ENCODE results near the gene ARHGAP11A.
"Not testable (repeated sequence)": the region's sequence is repeated elsewhere in the genome, so short reads cannot be mapped to it uniquely, and the experiment has no call there.

ARHGAP11A gene

DNA sequence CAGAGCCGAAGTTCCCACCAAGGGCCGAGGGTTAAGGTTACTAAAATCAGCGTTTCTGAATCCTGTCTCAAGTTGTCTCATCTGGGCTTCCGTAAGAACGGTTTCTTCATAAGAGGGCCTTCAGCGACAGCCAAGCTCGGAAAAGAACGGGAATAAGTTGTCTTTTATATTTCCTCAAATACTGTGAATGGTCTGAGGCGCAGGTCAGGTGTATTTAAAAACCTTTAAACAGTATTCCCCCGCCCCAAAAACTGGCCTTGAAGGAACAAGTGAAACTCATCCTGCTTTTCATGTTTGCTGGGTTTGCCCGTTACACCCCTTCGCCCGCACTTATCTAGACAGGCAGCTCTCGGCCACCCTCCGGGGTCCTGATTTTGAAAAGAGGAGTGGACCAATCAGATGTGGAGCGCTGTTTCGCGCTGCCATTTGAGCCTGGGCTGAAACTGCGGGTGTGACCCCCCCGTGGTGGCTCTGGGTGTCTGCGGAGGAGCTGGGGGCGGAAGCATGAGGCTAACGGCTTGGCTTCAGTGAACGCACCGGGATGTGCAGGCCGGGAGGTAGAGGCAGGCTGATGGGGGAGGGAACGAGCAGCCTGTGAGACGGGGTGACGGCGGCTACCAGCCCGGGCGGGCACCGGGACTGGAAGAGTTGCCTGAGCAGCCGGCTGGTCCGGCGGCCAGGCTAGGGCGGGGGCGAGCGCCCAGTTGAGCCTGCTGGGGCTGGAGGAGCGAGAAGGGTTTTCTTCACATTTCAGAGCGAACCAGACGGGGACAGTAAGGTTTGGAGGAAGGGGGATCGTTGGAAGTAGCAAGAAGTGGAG is at the start of gene ARHGAP11A:
ARHGAP11A (plus strand) TSS at position 454 of the 820 bp plus-strand sequence. CDS start 708 bp downstream, outside the sequence.
- H3K27ac ChIP-seq, result peak within 1 kb of the TSS; percentile 89
- not testable (repeated sequence) for H3K79me2 ChIP-seq; H3K9ac ChIP-seq; H3K9me3 ChIP-seq (ENCODE audit: control insufficient read depth, low read length); H3K36me3 ChIP-seq (ENCODE audit: control insufficient read depth, insufficient read depth, low read length); H3K27me3 ChIP-seq (ENCODE audit: control insufficient read depth, insufficient read depth, low read length); H3K4me1 ChIP-seq
- H3K4me3 ChIP-seq (ENCODE audit: low read depth, low read length), result peak within 1 kb of the TSS; percentile 59
- peak within 1 kb of the TSS; percentile 74 for H2AFZ ChIP-seq
- peak within 1 kb of the TSS; percentile 58 for H3K4me2 ChIP-seq (ENCODE audit: low read length)

GRCh38 chr15:32568988-32569387 is 46.3 kb upstream of the ARHGAP11A start:
- H2AFZ ChIP-seq; H3K9ac ChIP-seq; H3K27me3 ChIP-seq (ENCODE audit: control insufficient read depth, insufficient read depth, low read length); H3K79me2 ChIP-seq; H3K4me1 ChIP-seq; H3K27ac ChIP-seq; H3K9me3 ChIP-seq (ENCODE audit: control insufficient read depth, low read length); H3K36me3 ChIP-seq (ENCODE audit: control insufficient read depth, insufficient read depth, low read length); H3K4me3 ChIP-seq (ENCODE audit: low read depth, low read length); H3K4me2 ChIP-seq (ENCODE audit: low read length): not testable (repeated sequence)

GRCh38 chr15:32578482-32578881 is 36.8 kb upstream of the ARHGAP11A start:
- not testable (repeated sequence) for H3K4me1 ChIP-seq; H3K36me3 ChIP-seq (ENCODE audit: control insufficient read depth, insufficient read depth, low read length); H3K79me2 ChIP-seq; H3K27me3 ChIP-seq (ENCODE audit: control insufficient read depth, insufficient read depth, low read length); H3K4me3 ChIP-seq (ENCODE audit: low read depth, low read length); H3K4me2 ChIP-seq (ENCODE audit: low read length); H3K9me3 ChIP-seq (ENCODE audit: control insufficient read depth, low read length); H3K27ac ChIP-seq; H3K9ac ChIP-seq; H2AFZ ChIP-seq

- not testable (repeated sequence) for H3K9ac ChIP-seq; H3K27me3 ChIP-seq (ENCODE audit: control insufficient read depth, insufficient read depth, low read length); H3K4me1 ChIP-seq; H3K36me3 ChIP-seq (ENCODE audit: control insufficient read depth, insufficient read depth, low read length); H3K27ac ChIP-seq; H3K9me3 ChIP-seq (ENCODE audit: control insufficient read depth, low read length); H3K79me2 ChIP-seq; H3K4me3 ChIP-seq (ENCODE audit: low read depth, low read length); H3K4me2 ChIP-seq (ENCODE audit: low read length); H2AFZ ChIP-seq
Observed at GRCh38 chr15:32585844-32586243, 29.5 kb upstream of the ARHGAP11A start.

GRCh38 chr15:32593151-32593550 is 22.2 kb upstream of the ARHGAP11A start, which contains the start of gene GOLGA8N:
GOLGA8N (plus strand) TSS chr15:32593456.
- not testable (repeated sequence) for H3K4me1 ChIP-seq; H3K27ac ChIP-seq; H3K9ac ChIP-seq; H3K4me3 ChIP-seq (ENCODE audit: low read depth, low read length); H3K79me2 ChIP-seq; H2AFZ ChIP-seq; H3K9me3 ChIP-seq (ENCODE audit: control insufficient read depth, low read length); H3K4me2 ChIP-seq (ENCODE audit: low read length); H3K36me3 ChIP-seq (ENCODE audit: control insufficient read depth, insufficient read depth, low read length); H3K27me3 ChIP-seq (ENCODE audit: control insufficient read depth, insufficient read depth, low read length)

DNA sequence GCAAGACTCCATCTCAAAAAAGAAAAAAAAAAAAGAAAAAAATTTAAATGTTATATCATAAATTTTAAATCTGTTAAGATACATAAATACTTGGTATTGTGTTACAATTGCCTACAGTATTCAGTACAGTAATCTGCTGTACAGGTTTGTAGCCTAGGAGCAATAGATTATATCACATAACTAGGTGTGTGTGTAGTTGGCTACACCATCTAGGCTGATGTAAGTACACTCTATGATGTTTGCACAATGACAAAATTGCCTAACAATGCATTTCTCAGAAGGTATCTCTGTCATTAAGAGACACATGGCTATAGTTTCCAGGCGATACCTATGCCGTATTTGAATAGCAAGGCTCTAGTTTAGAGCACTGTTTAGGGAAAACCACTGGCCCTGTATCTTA is 5.8 kb upstream of the ARHGAP11A start:
- not testable (repeated sequence) for H3K4me3 ChIP-seq (ENCODE audit: low read depth, low read length); H3K36me3 ChIP-seq (ENCODE audit: control insufficient read depth, insufficient read depth, low read length); H3K4me1 ChIP-seq; H3K27me3 ChIP-seq (ENCODE audit: control insufficient read depth, insufficient read depth, low read length); H3K9me3 ChIP-seq (ENCODE audit: control insufficient read depth, low read length); H2AFZ ChIP-seq; H3K4me2 ChIP-seq (ENCODE audit: low read length); H3K79me2 ChIP-seq; H3K27ac ChIP-seq; H3K9ac ChIP-seq

DNA sequence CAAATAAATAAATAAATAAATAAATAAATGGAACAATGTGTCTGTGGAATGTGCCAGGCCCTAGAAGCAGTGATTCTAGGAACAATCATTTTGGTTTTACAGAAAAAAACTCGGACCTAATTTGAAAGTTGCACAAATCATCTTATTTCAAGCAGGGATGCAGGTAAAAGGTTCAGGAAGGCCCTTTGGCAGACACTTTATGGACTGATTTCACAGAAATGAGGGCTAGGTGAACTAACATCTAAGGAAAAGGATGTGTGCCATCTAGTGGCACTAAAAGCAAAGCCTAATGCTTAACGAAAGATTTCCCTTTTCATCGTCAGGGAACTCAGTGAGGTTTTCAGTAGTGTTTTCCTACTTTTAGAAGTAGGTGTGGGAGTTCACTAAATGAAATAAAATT is 4.6 kb upstream of the ARHGAP11A start:
- H3K4me1 ChIP-seq; H3K9me3 ChIP-seq (ENCODE audit: control insufficient read depth, low read length); H3K4me2 ChIP-seq (ENCODE audit: low read length); H3K27ac ChIP-seq; H3K9ac ChIP-seq; H3K27me3 ChIP-seq (ENCODE audit: control insufficient read depth, insufficient read depth, low read length); H3K79me2 ChIP-seq; H2AFZ ChIP-seq; H3K36me3 ChIP-seq (ENCODE audit: control insufficient read depth, insufficient read depth, low read length); H3K4me3 ChIP-seq (ENCODE audit: low read depth, low read length): not testable (repeated sequence)

DNA sequence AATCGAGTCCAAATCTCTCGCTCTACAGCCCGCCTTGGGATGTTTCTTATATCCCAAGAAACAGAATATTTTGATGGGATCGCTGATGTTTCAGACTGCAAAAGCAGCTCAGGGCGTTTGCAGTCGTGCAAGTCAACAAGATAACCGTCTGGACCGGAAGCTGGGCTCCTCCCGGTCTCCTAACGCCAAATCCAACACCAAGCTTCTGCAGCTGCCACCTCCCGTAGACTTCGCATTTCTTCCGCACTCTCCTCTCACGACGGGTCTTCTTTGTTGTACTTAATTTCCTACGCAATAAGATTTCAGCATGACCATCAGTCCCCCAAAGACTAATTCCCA is 623 bp upstream of the ARHGAP11A start:
- H3K9ac ChIP-seq; H3K27me3 ChIP-seq (ENCODE audit: control insufficient read depth, insufficient read depth, low read length); H3K4me2 ChIP-seq (ENCODE audit: low read length); H3K4me1 ChIP-seq; H3K79me2 ChIP-seq; H3K36me3 ChIP-seq (ENCODE audit: control insufficient read depth, insufficient read depth, low read length); H3K9me3 ChIP-seq (ENCODE audit: control insufficient read depth, low read length): not testable (repeated sequence)
- H3K4me3 ChIP-seq (ENCODE audit: low read depth, low read length), result peak overlapping the region; percentile 59
- H3K27ac ChIP-seq, result peak overlapping the region; percentile 89
- peak overlapping the region; percentile 74 for H2AFZ ChIP-seq

DNA sequence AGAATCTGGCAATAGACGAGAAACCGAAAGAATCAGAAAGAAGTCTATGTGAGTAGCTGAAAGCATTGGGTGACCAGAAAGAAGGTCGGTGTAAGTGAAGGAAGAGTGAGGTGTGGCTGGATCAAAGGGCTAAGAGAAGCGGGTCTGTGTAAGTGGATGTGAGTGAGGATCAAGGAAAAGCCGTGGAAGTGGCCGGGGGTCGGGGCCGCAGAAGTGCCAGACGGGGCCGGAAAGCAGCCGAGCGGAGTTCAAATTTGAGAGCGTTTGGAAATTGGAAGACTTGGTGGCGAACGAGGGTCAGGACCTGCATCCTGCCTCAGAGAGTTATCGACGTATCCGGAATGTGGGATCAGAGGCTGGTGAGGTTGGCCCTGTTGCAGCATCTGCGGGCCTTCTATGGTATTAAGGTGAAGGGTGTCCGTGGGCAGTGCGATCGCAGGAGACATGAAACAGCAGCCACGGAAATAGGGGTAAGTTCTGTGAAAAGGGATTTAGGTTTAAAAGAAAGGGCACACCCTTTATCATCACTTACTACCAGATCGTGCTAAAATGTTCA is 645 bp downstream of the ARHGAP11A start:
- H3K36me3 ChIP-seq (ENCODE audit: control insufficient read depth, insufficient read depth, low read length); H3K9me3 ChIP-seq (ENCODE audit: control insufficient read depth, low read length); H3K4me1 ChIP-seq; H3K9ac ChIP-seq; H3K79me2 ChIP-seq; H3K27me3 ChIP-seq (ENCODE audit: control insufficient read depth, insufficient read depth, low read length); H3K27ac ChIP-seq: not testable (repeated sequence)
- H3K4me2 ChIP-seq (ENCODE audit: low read length), result peak overlapping the region; percentile 58
- peak overlapping the region; percentile 74 for H2AFZ ChIP-seq
- H3K4me3 ChIP-seq (ENCODE audit: low read depth, low read length), result peak overlapping the region; percentile 46

All from parathyroid adenoma (tissue), 2 donors.